HEK293 (cell line): ENCODE measurements around the gene SLC12A8.

Source experiments
- CTCF ChIA-PET: fragments of 350-600 bp; formaldehyde crosslinking; extraction: SDS; loops from one replicate; lab custom pipeline; 2021; ENCODE audit warnings: antibody characterized with exemption; lab: Yijun Ruan, JAX
- POLR2A ChIA-PET: fragments of 300-600 bp; formaldehyde crosslinking; extraction: SDS; loops from one replicate; lab custom pipeline; 2020; ENCODE audit warnings: antibody characterized with exemption, inconsistent platforms; lab: Yijun Ruan, JAX
- H3K27ac ChIP-seq: fragments of 200-500 bp; sonication (Bioruptor generic); 2 replicates; pipeline ENCODE4 v1.5.1; 2014; ENCODE audit warnings: low read depth, low read length, control low read depth, inconsistent platforms; ENCODE audit errors: extremely low read depth
- H3K36me3 ChIP-seq, 2 experiments: fragments of 200-500 bp in 1 of 2; sonication (Bioruptor generic) in 1 of 2; 1 replicate in 1 of 2; 2 replicates in 1 of 2; pipeline ENCODE4 v1.5.1; 2014 to 2017; ENCODE audit warnings: inconsistent platforms in 2 of 2, low read length in 2 of 2; ENCODE audit not compliant: control insufficient read depth in 2 of 2, insufficient read depth in 1 of 2
- H3K4me1 ChIP-seq: fragments of 200-500 bp; sonication (Bioruptor generic); 2 replicates; pipeline ENCODE4 v1.5.1; 2014; ENCODE audit warnings: mild to moderate bottlenecking, low read length, inconsistent platforms; ENCODE audit not compliant: control insufficient read depth, insufficient read depth
- H3K4me3 ChIP-seq: 2 replicates; pipeline ENCODE4 v1.5.1; 2011; ENCODE audit warnings: low read depth, mild to moderate bottlenecking, control low read depth, low read length, moderate library complexity
- H3K9me3 ChIP-seq: fragments of 200-500 bp; sonication (Bioruptor generic); 2 replicates; pipeline ENCODE4 v1.5.1; 2014; ENCODE audit warnings: low read depth, low read length, inconsistent platforms; ENCODE audit not compliant: control insufficient read depth, insufficient read depth
- AEBP2 ChIP-seq: fragments of 450-650 bp; formaldehyde crosslinking; IDR thresholded peaks from 2 replicates; pipeline ENCODE4 v1.5.1; 2016; ENCODE audit warnings: missing biosample characterization, missing genetic modification characterization, borderline replicate concordance
- MYNN ChIP-seq: fragments of 450-650 bp; formaldehyde crosslinking; IDR thresholded peaks from 2 replicates; pipeline ENCODE4 v1.5.1; 2016; ENCODE audit warnings: missing biosample characterization, missing genetic modification characterization, borderline replicate concordance
- PRDM4 ChIP-seq: fragments of 450-650 bp; formaldehyde crosslinking; IDR thresholded peaks from 2 replicates; pipeline ENCODE4 v1.5.1; 2017; ENCODE audit warnings: missing biosample characterization, missing genetic modification characterization
- ZBTB20 ChIP-seq: fragments of 450-650 bp; formaldehyde crosslinking; IDR thresholded peaks from 2 replicates; pipeline ENCODE4 v1.5.1; 2016; ENCODE audit warnings: missing biosample characterization, missing genetic modification characterization
- ZBTB21 ChIP-seq: fragments of 450-650 bp; formaldehyde crosslinking; IDR thresholded peaks from 2 replicates; pipeline ENCODE4 v1.5.1; 2017; ENCODE audit warnings: missing biosample characterization, missing genetic modification characterization
- ZFHX2 ChIP-seq: fragments of 450-650 bp; formaldehyde crosslinking; conservative IDR thresholded peaks from 2 replicates; pipeline ENCODE4 v1.5.1; 2016; ENCODE audit warnings: missing biosample characterization, missing genetic modification characterization
- ZFP37 ChIP-seq: fragments of 450-650 bp; formaldehyde crosslinking; IDR thresholded peaks from 2 replicates; pipeline ENCODE4 v1.5.1; 2016; ENCODE audit warnings: missing biosample characterization, missing genetic modification characterization
- ZNF140 ChIP-seq: fragments of 450-650 bp; formaldehyde crosslinking; IDR thresholded peaks from 2 replicates; pipeline ENCODE4 v1.5.1; 2016; ENCODE audit warnings: missing biosample characterization, missing genetic modification characterization
- ZNF146 ChIP-seq: fragments of 450-650 bp; formaldehyde crosslinking; IDR thresholded peaks from 2 replicates; pipeline ENCODE4 v1.5.1; 2016; ENCODE audit warnings: missing biosample characterization, missing genetic modification characterization
- ZNF16 ChIP-seq: fragments of 450-650 bp; formaldehyde crosslinking; IDR thresholded peaks from 2 replicates; pipeline ENCODE4 v1.5.1; 2016; ENCODE audit warnings: low read depth, missing biosample characterization, missing genetic modification characterization
- ZNF2 ChIP-seq: fragments of 450-650 bp; formaldehyde crosslinking; IDR thresholded peaks from 2 replicates; pipeline ENCODE4 v1.5.1; 2016; ENCODE audit warnings: missing biosample characterization, missing genetic modification characterization
- ZNF223 ChIP-seq: fragments of 450-650 bp; formaldehyde crosslinking; IDR thresholded peaks from 2 replicates; pipeline ENCODE4 v1.5.1; 2016; ENCODE audit warnings: missing biosample characterization, missing genetic modification characterization
- ZNF37A ChIP-seq: fragments of 450-650 bp; IDR thresholded peaks from 2 replicates; pipeline ENCODE4 v1.5.1; 2018; ENCODE audit warnings: missing biosample characterization, missing genetic modification characterization
- ZNF596 ChIP-seq: fragments of 450-650 bp; IDR thresholded peaks from 2 replicates; pipeline ENCODE4 v1.5.0; 2018; ENCODE audit warnings: missing biosample characterization, mild to moderate bottlenecking, missing genetic modification characterization, moderate library complexity
- ZNF626 ChIP-seq: fragments of 450-650 bp; sonication (Bioruptor Pico); formaldehyde crosslinking; IDR thresholded peaks from 2 replicates; pipeline ENCODE4 v1.5.1; 2018; ENCODE audit warnings: missing biosample characterization, missing genetic modification characterization, inconsistent platforms
- ZNF747 ChIP-seq: fragments of 450-650 bp; formaldehyde crosslinking; IDR thresholded peaks from 2 replicates; pipeline ENCODE4 v1.5.1; 2016; ENCODE audit warnings: missing biosample characterization, missing genetic modification characterization
- ZSCAN4 ChIP-seq: fragments of 450-650 bp; formaldehyde crosslinking; IDR thresholded peaks from 2 replicates; pipeline ENCODE4 v1.5.1; 2017; ENCODE audit warnings: missing biosample characterization, missing genetic modification characterization
- TF ChIP-seq, protein P1 (sequence below): fragments of 450-650 bp; formaldehyde crosslinking; IDR thresholded peaks from 2 replicates; pipeline ENCODE4 v1.5.1; 2016; ENCODE audit warnings: missing biosample characterization, missing genetic modification characterization
- TF ChIP-seq, protein P2 (sequence below): fragments of 450-650 bp; formaldehyde crosslinking; IDR thresholded peaks from 2 replicates; pipeline ENCODE4 v1.5.1; 2016; ENCODE audit warnings: missing biosample characterization, missing genetic modification characterization

Gene SLC12A8

DNA sequence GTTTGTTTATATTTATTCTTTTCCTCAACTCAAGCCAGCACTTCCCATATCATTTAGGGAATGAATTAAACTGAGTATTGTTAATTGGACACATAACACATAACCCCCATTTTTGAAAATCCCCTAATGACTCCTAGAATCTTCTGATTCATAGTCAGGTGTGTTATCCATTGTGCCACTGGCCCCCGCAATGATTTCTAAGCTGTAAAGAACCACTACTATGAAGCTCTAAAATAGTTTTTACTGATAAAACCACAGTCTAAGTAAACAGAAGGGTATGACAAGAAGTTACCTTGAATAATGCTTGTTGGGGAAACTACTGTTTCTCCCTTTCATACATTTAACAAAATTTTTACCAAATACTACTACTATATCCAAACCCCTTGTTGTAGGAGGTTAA, 22.3 kb upstream of the SLC12A8 start:
- Histone ChIP-seq H3K9me3 (no peaks in the 10 kb centered on the region), H3K4me3 (no peak overlapping the region), H3K36me3 (peaks cover 0 to 24% of the 10 kb centered on the region in 2 experiments; a peak in 1 of 3 replicates), H3K4me1 (no peaks in the 10 kb centered on the region), H3K27ac (no peak overlapping the region)
- ChIA-PET CTCF (no interaction called here), POLR2A (no interaction called here)
- TF ChIP-seq ZNF140 (tag by site-specific recombination) (no peak), ZFHX2 (tag by site-specific recombination) (no peak), ZNF2 (no peak), PRDM4 (tag by site-specific recombination) (no peak), ZBTB20 (tag by site-specific recombination) (no peak), ZNF223 (tag by site-specific recombination) (no peak), AEBP2 (tag by site-specific recombination) (no peak), ZNF146 (tag by site-specific recombination) (no peak), ZBTB21 (no peak), ZFP37 (tag by site-specific recombination) (no peak), ZNF747 (no peak), ZSCAN4 (no peak), ZNF596 (tag by site-specific recombination) (no peak), ZNF626 (no peak), ZNF16 (tag by site-specific recombination) (no peak)
- TF ChIP-seq, protein P1, sequence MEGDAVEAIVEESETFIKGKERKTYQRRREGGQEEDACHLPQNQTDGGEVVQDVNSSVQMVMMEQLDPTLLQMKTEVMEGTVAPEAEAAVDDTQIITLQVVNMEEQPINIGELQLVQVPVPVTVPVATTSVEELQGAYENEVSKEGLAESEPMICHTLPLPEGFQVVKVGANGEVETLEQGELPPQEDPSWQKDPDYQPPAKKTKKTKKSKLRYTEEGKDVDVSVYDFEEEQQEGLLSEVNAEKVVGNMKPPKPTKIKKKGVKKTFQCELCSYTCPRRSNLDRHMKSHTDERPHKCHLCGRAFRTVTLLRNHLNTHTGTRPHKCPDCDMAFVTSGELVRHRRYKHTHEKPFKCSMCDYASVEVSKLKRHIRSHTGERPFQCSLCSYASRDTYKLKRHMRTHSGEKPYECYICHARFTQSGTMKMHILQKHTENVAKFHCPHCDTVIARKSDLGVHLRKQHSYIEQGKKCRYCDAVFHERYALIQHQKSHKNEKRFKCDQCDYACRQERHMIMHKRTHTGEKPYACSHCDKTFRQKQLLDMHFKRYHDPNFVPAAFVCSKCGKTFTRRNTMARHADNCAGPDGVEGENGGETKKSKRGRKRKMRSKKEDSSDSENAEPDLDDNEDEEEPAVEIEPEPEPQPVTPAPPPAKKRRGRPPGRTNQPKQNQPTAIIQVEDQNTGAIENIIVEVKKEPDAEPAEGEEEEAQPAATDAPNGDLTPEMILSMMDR (tag by site-specific recombination), result no peak
- TF ChIP-seq, protein P2, sequence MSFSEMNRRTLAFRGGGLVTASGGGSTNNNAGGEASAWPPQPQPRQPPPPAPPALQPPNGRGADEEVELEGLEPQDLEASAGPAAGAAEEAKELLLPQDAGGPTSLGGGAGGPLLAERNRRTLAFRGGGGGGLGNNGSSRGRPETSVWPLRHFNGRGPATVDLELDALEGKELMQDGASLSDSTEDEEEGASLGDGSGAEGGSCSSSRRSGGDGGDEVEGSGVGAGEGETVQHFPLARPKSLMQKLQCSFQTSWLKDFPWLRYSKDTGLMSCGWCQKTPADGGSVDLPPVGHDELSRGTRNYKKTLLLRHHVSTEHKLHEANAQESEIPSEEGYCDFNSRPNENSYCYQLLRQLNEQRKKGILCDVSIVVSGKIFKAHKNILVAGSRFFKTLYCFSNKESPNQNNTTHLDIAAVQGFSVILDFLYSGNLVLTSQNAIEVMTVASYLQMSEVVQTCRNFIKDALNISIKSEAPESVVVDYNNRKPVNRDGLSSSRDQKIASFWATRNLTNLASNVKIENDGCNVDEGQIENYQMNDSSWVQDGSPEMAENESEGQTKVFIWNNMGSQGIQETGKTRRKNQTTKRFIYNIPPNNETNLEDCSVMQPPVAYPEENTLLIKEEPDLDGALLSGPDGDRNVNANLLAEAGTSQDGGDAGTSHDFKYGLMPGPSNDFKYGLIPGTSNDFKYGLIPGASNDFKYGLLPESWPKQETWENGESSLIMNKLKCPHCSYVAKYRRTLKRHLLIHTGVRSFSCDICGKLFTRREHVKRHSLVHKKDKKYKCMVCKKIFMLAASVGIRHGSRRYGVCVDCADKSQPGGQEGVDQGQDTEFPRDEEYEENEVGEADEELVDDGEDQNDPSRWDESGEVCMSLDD (tag by site-specific recombination), result no peak

GRCh38 chr3:125232401-125232800, 19.9 kb upstream of the SLC12A8 start:
- no peaks in the 10 kb centered on the region for H3K9me3 ChIP-seq
- H3K4me3 ChIP-seq, result no peak overlapping the region
- POLR2A ChIA-PET, result no interaction called here
- CTCF ChIA-PET, result no interaction called here
- H3K27ac ChIP-seq, result no peak overlapping the region
- no peaks in the 10 kb centered on the region for H3K4me1 ChIP-seq
- H3K36me3 ChIP-seq, result peaks cover 0 to 26% of the 10 kb centered on the region in 2 experiments; a peak in 1 of 3 replicates
- TF ChIP-seq ZNF37A (tag by site-specific recombination), result no peak
- no peak for TF ChIP-seq MYNN (tag by site-specific recombination)
